HepG2 (cell line): ENCODE results near the gene ATP5MK. TPM values are rescaled to one million over a fixed set of nuclear protein-coding genes. Genes with fewer than 3 reads are reported as not detected.

ENCODE experiments used
- FOXK2 ChIP-seq: fragments of 450-650 bp; IDR thresholded peaks from 2 replicates; pipeline ENCODE4 v1.6.1; 2016
- JUN ChIP-seq: sonication (generic); formaldehyde crosslinking; IDR thresholded peaks from 2 replicates; pipeline ENCODE4 v1.4.0; 2020; ENCODE audit warnings: mild to moderate bottlenecking, missing genetic modification reagents
- MTA3 ChIP-seq: sonication (generic); formaldehyde crosslinking; IDR thresholded peaks from 2 replicates; pipeline ENCODE4 v1.4.0; 2020; ENCODE audit warnings: missing genetic modification reagents
- POLR2AphosphoS5 ChIP-seq: IDR thresholded peaks from 2 replicates; pipeline ENCODE4 v1.6.1; 2012; ENCODE audit warnings: low read depth, low read length
- SOX13 ChIP-seq, 3 experiments: fragments of 450-650 bp in 1 of 3; sonication (generic) in 1 of 3; formaldehyde crosslinking in 1 of 3; IDR thresholded peaks in 2 of 3; conservative IDR thresholded peaks in 1 of 3; 2 replicates each; pipeline versions ENCODE4 v1.5.0 to v1.6.1; 2016 to 2020; ENCODE audit warnings: antibody characterized with exemption in 1 of 3, mild to moderate bottlenecking in 1 of 3, missing compliant biosample characterization in 1 of 3, missing genetic modification reagents in 1 of 3, moderate library complexity in 1 of 3
- SRY ChIP-seq: sonication (generic); formaldehyde crosslinking; IDR thresholded peaks from 2 replicates; pipeline ENCODE4 v1.8.0; 2022; ENCODE audit warnings: mild to moderate bottlenecking, missing genetic modification reagents
- TFDP1 ChIP-seq: IDR thresholded peaks from 2 replicates; pipeline ENCODE4 v1.6.1; 2016; ENCODE audit warnings: missing compliant biosample characterization, missing genetic modification reagents, borderline replicate concordance
- ZNF230 ChIP-seq: sonication (generic); formaldehyde crosslinking; IDR thresholded peaks from 2 replicates; pipeline ENCODE4 v1.4.0; 2020; ENCODE audit warnings: mild to moderate bottlenecking, missing genetic modification reagents
- ZNF34 ChIP-seq: sonication (generic); formaldehyde crosslinking; IDR thresholded peaks from 2 replicates; pipeline ENCODE4 v1.4.0; 2020; ENCODE audit warnings: mild to moderate bottlenecking, missing genetic modification reagents, borderline replicate concordance
- ZNF512 ChIP-seq: sonication (generic); formaldehyde crosslinking; IDR thresholded peaks from 2 replicates; pipeline ENCODE4 v1.4.0; 2020; ENCODE audit warnings: mild to moderate bottlenecking, missing genetic modification reagents
- ZNF616 ChIP-seq: sonication (generic); formaldehyde crosslinking; IDR thresholded peaks from 2 replicates; pipeline ENCODE4 v1.5.0; 2020; ENCODE audit warnings: low read depth, mild to moderate bottlenecking, missing genetic modification reagents
- ZNF652 ChIP-seq: IDR thresholded peaks from 2 replicates; pipeline ENCODE4 v1.6.1; 2016; ENCODE audit warnings: low read depth, borderline replicate concordance
- polyA plus RNA-seq, 8 experiments: library from polyadenylated mRNA; depleted of rRNA in 3 of 8; stranded (reverse) in 7 of 8; unstranded in 1 of 8; fragments of >200 nt; fragmentation: Illumina TruSeq in 4 of 8; extraction: Trizol in 4 of 8; gene quantifications; 2 replicates each; pipeline versions ENCODE4 v1.2.1 to v1.2.3, GENCODE V29; 2011 to 2016; ENCODE audit warnings: low read depth in 4 of 8, missing spikeins in 1 of 8, mixed read lengths in 1 of 8; ENCODE audit not compliant: insufficient read depth in 1 of 8
- total RNA-seq, 5 experiments: library from RNA; depleted of rRNA; stranded (reverse); fragments of >200 nt; fragmentation: Illumina TruSeq; extraction: Trizol; gene quantifications; 2 replicates each; pipeline ENCODE4 v1.2.3, GENCODE V29; 2016; ENCODE audit warnings: low read depth in 1 of 5
- TF ChIP-seq, protein P1 (sequence below): sonication (generic); formaldehyde crosslinking; IDR thresholded peaks from 2 replicates; pipeline ENCODE4 v1.5.0; 2020; ENCODE audit warnings: mild to moderate bottlenecking, missing genetic modification reagents, borderline replicate concordance
- TF ChIP-seq, protein P2 (sequence below): IDR thresholded peaks from 2 replicates; pipeline ENCODE4 v1.6.1; 2016; ENCODE audit warnings: missing biosample characterization, missing genetic modification reagents, low read depth
- TF ChIP-seq, protein P3 (sequence below): IDR thresholded peaks from 2 replicates; pipeline ENCODE4 v1.6.1; 2018; ENCODE audit warnings: missing genetic modification reagents, mild to moderate bottlenecking, missing compliant biosample characterization

The ATP5MK gene
- total and polyA plus RNA-seq, 2 of the 13 experiments (the other 11 are each of a cell fraction or from before 2014, with no cell fraction given) = 312 to 517 TPM

GRCh38 chr10:103396067-103396788 lies at the start of gene ATP5MK, which contains the start of gene PDCD11 (continued):
- TF ChIP-seq, protein P1, sequence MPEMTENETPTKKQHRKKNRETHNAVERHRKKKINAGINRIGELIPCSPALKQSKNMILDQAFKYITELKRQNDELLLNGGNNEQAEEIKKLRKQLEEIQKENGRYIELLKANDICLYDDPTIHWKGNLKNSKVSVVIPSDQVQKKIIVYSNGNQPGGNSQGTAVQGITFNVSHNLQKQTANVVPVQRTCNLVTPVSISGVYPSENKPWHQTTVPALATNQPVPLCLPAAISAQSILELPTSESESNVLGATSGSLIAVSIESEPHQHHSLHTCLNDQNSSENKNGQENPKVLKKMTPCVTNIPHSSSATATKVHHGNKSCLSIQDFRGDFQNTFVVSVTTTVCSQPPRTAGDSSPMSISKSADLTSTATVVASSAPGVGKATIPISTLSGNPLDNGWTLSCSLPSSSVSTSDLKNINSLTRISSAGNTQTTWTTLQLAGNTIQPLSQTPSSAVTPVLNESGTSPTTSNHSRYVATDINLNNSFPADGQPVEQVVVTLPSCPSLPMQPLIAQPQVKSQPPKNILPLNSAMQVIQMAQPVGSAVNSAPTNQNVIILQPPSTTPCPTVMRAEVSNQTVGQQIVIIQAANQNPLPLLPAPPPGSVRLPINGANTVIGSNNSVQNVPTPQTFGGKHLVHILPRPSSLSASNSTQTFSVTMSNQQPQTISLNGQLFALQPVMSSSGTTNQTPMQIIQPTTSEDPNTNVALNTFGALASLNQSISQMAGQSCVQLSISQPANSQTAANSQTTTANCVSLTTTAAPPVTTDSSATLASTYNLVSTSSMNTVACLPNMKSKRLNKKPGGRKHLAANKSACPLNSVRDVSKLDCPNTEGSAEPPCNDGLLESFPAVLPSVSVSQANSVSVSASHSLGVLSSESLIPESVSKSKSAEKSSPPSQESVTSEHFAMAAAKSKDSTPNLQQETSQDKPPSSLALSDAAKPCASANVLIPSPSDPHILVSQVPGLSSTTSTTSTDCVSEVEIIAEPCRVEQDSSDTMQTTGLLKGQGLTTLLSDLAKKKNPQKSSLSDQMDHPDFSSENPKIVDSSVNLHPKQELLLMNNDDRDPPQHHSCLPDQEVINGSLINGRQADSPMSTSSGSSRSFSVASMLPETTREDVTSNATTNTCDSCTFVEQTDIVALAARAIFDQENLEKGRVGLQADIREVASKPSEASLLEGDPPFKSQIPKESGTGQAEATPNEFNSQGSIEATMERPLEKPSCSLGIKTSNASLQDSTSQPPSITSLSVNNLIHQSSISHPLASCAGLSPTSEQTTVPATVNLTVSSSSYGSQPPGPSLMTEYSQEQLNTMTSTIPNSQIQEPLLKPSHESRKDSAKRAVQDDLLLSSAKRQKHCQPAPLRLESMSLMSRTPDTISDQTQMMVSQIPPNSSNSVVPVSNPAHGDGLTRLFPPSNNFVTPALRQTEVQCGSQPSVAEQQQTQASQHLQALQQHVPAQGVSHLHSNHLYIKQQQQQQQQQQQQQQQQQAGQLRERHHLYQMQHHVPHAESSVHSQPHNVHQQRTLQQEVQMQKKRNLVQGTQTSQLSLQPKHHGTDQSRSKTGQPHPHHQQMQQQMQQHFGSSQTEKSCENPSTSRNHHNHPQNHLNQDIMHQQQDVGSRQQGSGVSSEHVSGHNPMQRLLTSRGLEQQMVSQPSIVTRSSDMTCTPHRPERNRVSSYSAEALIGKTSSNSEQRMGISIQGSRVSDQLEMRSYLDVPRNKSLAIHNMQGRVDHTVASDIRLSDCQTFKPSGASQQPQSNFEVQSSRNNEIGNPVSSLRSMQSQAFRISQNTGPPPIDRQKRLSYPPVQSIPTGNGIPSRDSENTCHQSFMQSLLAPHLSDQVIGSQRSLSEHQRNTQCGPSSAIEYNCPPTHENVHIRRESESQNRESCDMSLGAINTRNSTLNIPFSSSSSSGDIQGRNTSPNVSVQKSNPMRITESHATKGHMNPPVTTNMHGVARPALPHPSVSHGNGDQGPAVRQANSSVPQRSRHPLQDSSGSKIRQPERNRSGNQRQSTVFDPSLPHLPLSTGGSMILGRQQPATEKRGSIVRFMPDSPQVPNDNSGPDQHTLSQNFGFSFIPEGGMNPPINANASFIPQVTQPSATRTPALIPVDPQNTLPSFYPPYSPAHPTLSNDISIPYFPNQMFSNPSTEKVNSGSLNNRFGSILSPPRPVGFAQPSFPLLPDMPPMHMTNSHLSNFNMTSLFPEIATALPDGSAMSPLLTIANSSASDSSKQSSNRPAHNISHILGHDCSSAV (CRISPR knock-in tag) = no peak
- no peak for TF ChIP-seq ZNF512 (CRISPR knock-in tag)
- TF ChIP-seq SRY (CRISPR knock-in tag) = no peak
- no peak for TF ChIP-seq JUN (CRISPR knock-in tag)
- TF ChIP-seq, protein P2, sequence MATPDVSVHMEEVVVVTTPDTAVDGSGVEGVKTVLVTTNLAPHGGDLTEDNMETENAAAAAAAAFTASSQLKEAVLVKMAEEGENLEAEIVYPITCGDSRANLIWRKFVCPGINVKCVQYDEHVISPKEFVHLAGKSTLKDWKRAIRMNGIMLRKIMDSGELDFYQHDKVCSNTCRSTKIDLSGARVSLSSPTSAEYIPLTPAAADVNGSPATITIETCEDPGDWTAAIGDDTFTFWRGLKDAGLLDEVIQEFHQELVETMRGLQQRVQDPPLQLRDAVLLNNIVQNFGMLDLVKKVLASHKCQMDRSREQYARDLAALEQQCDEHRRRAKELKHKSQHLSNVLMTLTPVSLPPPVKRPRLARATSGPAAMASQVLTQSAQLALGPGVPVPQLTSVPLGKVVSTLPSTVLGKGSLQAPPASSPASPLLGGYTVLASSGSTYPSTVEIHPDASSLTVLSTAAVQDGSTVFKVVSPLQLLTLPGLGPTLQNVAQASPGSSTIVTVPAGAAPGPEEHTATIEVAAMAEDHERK (CRISPR knock-in tag) = no peak
- TF ChIP-seq SOX13 (IDR thresholded peaks at IDR 0.05) = no peak
- TF ChIP-seq SOX13 (CRISPR knock-in tag; conservative IDR thresholded peaks at IDR 0.05 in 1 of 2, IDR thresholded peaks at IDR 0.05 in 1 of 2) = peak in 1 of 2 experiments; percentile 5; a peak in 2 of 4 replicates
- TF ChIP-seq, protein P3, sequence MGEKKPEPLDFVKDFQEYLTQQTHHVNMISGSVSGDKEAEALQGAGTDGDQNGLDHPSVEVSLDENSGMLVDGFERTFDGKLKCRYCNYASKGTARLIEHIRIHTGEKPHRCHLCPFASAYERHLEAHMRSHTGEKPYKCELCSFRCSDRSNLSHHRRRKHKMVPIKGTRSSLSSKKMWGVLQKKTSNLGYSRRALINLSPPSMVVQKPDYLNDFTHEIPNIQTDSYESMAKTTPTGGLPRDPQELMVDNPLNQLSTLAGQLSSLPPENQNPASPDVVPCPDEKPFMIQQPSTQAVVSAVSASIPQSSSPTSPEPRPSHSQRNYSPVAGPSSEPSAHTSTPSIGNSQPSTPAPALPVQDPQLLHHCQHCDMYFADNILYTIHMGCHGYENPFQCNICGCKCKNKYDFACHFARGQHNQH (CRISPR knock-in tag) = peak; percentile 83
- TF ChIP-seq POLR2AphosphoS5 = peak; percentile 96
- TF ChIP-seq FOXK2 = peak; percentile 73
- TF ChIP-seq TFDP1 (CRISPR knock-in tag) = peak; percentile 82
- no peak for TF ChIP-seq ZNF616 (CRISPR knock-in tag)
- no peak for TF ChIP-seq ZNF34
- TF ChIP-seq MTA3 (CRISPR knock-in tag) = no peak
- TF ChIP-seq ZNF652 (CRISPR knock-in tag) = no peak
- TF ChIP-seq ZNF230 = no peak; the same call in 1 of the 2 replicates
